ENCODE results near the gene MESP2.

DNA sequence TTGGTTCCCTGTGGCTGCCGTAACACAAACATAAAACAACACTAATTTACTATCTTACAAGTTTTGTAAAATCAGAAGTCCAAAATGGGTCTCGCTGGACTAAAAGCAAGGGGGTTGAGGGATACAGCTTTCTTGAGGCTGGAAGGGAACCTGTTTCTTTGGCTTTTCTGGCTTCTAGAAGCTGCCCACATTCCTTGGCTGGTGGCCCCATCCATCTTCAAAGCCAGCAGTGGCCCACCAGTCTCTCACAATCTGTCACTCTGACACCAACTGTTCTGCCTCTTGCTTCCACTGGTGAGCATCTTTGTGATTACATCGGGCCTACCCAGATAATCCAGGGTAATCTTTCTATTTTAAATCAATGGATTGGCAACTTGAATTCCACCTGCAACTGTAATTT is 39.6 kb downstream of the MESP2 start:
- TF ChIP-seq CTCF (IDR thresholded peaks at IDR 0.05; ENCODE audit: insufficient read depth, low read length) (no peak), GABPA (IDR thresholded peaks at IDR 0.05; ENCODE audit: low read depth) (no peak), POLR2AphosphoS5 (IDR thresholded peaks at IDR 0.05; ENCODE audit: low read depth) (no peak), REST (IDR thresholded peaks at IDR 0.05; ENCODE audit: insufficient replicate concordance, low read depth) (no peak), SPI1 (IDR thresholded peaks at IDR 0.05; ENCODE audit: borderline replicate concordance, low read depth) (no peak)
